Activated CD4-positive, alpha-beta T cell treated with anti-CD3 and anti-CD28 coated beads, Interleukin-2, amount 10 ng/mL, durations not matched to agents 24 days and 14 days (primary cell): ENCODE data around the gene RTTN. TPM values are rescaled to one million over a fixed set of nuclear protein-coding genes. Genes with fewer than 3 reads are reported as not detected.

Experiments used
- DNase-seq: peaks from one replicate; pipeline ENCODE4 v3.0.0; 2022
- H3K27ac Mint-ChIP-seq: one replicate; pipeline ENCODE4 v1.8.0; 2022; ENCODE audit warnings: mild to moderate bottlenecking, mixed read lengths
- H3K27me3 Mint-ChIP-seq: one replicate; pipeline ENCODE4 v1.8.0; 2022; ENCODE audit warnings: mixed read lengths
- H3K36me3 Mint-ChIP-seq: one replicate; pipeline ENCODE4 v1.8.0; 2022; ENCODE audit warnings: low read depth, mild to moderate bottlenecking, mixed read lengths
- H3K4me1 Mint-ChIP-seq: one replicate; pipeline ENCODE4 v1.8.0; 2021; ENCODE audit warnings: mixed read lengths
- H3K4me3 Mint-ChIP-seq: one replicate; pipeline ENCODE4 v1.8.0; 2022; ENCODE audit warnings: mild to moderate bottlenecking, moderate library complexity, mixed read lengths
- H3K9me3 Mint-ChIP-seq: one replicate; pipeline ENCODE4 v1.8.0; 2021; ENCODE audit warnings: mixed read lengths
- intact Hi-C: fragments of 100-400 bp; cut with micrococcal nuclease; formaldehyde crosslinking; loops from one replicate; pipeline ENCODE4 v1.15.1; 2023
- total RNA-seq: library from RNA; stranded (reverse); gene quantifications from 2 replicates; pipeline ENCODE4 v1.2.3, GENCODE V29; 2022

The RTTN gene
- total RNA-seq, 1 donor from 2014 or later, result 28.2 TPM

DNA sequence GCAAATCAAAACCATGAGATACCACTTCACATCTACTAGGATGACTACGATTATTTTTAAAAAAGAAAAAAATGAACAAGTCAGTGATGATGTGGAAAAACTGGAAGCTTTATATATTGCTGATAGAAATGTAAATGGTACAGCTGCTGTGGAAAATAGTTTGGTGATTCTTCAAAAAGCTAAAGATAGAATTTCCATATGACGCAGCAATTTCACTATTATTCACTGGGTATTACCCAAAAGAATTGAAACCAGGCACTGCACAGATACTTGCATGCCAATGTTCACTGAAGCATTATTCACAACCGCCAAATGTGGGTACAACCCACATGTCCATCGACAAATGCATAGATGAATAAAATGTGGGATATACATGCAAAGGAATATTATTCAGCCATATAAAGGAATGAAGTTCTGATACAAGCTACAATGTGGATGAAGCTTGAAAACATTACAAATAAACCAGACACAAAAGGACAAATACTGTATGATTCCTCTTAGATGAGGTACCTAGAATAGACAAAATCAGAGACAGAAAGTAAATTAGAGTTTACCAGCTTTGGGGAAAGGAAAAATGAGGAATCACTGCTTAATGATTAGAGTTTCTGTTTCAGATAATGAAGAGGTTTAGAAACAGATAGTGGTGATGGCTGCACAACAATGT is 11.1 kb downstream of the RTTN start:
- peaks cover 17% of the 10 kb centered on the region for H3K4me1 Mint-ChIP-seq
- no peaks in the 10 kb centered on the region for H3K9me3 Mint-ChIP-seq
- DNase-seq, result no peak
- no peak overlapping the region for H3K4me3 Mint-ChIP-seq
- peak overlapping the region; percentile 64 for H3K27ac Mint-ChIP-seq
- intact Hi-C loops, result loop anchor here (1.0 to 10.0 kb wide), 2 partner anchors 11 to 300 kb away; partner anchors contain the start of gene RTTN
- no peaks in the 10 kb centered on the region for H3K27me3 Mint-ChIP-seq
- H3K36me3 Mint-ChIP-seq, result peaks cover 40% of the 10 kb centered on the region

DNA sequence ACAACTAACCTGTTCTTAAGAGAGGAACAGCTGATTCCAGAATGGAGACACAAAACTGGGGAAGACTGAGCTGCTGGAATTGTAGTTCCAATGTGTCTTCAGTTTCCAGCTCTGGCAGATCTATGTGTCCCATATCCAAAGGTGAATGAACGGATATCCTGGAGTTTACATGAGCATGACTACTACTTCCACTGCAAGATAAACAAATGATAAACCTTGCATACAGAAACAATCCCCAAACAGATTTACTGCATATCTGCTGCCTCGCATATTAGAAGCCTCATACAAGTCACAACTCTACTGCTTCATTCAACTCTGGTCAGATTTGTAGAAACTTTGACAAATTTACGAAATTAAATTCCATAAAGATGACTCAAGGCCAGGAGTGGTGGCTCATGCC is 15.0 kb downstream of the RTTN start:
- Mint-ChIP-seq H3K4me3 (no peak overlapping the region), H3K27me3 (no peaks in the 10 kb centered on the region), H3K9me3 (no peaks in the 10 kb centered on the region), H3K36me3 (peaks cover 41% of the 10 kb centered on the region), H3K4me1 (peaks cover 11% of the 10 kb centered on the region), H3K27ac (no peak overlapping the region)
- DNase-seq, result no peak
- intact Hi-C loops, result loop anchor here (10.0 kb wide), 1 partner anchor 296 kb away; no protein-coding TSS in a partner anchor

DNA sequence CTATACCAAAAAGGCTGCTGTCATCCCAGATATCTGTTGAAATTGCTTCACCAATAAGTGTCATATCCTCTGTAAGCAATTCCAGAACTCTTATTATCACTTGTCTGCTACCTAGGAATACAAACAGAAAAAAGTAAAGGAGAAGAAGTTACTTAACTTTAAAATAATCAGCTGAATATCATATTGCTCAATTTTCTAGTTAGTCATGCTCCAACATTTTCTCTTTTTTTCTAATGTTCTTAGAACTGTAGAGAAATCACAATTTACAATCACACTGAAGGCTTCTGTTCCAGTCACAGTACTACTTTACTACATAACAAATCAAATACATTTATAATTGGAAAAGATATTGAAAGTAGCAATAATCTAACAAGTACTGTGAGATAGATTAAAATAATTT is 17.4 kb downstream of the RTTN start:
- intact Hi-C loops, result no loop called here
- Mint-ChIP-seq H3K27ac (no peak overlapping the region), H3K27me3 (no peaks in the 10 kb centered on the region), H3K4me1 (peaks cover 6% of the 10 kb centered on the region), H3K9me3 (no peaks in the 10 kb centered on the region), H3K36me3 (peaks cover 42% of the 10 kb centered on the region), H3K4me3 (no peak overlapping the region)
- DNase-seq, result no peak

DNA sequence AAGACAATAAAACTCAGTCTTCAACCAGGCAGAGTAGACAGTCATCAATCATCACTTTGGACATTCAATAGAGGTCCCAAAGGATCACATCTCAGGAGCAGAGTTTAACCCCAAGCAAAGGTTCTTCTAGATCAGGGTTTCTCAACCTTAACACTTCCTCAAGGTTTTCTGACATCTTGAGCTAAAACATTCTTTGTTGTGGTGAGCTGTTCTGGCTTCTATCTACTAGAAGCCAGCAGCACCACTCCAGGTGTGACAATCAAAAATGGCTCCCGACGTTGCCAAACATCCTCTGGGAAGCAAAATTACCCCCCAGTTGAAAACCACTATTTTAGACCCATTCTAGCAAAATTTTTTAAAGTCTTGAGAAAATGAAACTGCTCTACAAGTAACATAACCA is 22.0 kb downstream of the RTTN start:
- no peak overlapping the region for H3K4me3 Mint-ChIP-seq
- no peak for DNase-seq
- H3K27me3 Mint-ChIP-seq, result no peaks in the 10 kb centered on the region
- peaks cover 7% of the 10 kb centered on the region for H3K4me1 Mint-ChIP-seq
- intact Hi-C loops, result no loop called here
- peaks cover 32% of the 10 kb centered on the region for H3K36me3 Mint-ChIP-seq
- no peaks in the 10 kb centered on the region for H3K9me3 Mint-ChIP-seq
- H3K27ac Mint-ChIP-seq, result no peak overlapping the region

DNA sequence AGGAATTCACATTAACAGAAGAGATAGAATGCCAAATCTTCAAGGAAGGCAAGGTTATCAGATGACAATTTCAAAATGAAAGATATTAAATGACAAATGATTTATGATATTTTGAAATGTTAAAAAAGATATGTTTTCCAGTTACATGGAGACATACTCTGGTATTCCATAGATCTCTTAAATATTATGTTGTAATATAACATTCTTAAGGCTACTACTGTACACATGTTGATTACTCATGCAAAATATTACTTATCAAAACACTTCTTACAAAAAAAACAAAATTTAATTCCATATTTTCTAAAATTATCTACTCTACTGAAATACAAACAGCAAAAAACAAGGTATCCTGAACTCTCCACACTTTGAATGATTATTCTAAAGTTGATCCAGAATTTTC is 22.9 kb downstream of the RTTN start:
- Mint-ChIP-seq H3K27ac (no peak overlapping the region), H3K4me3 (no peak overlapping the region), H3K27me3 (no peaks in the 10 kb centered on the region), H3K36me3 (peaks cover 32% of the 10 kb centered on the region), H3K9me3 (no peaks in the 10 kb centered on the region), H3K4me1 (peaks cover 7% of the 10 kb centered on the region)
- intact Hi-C loops, result no loop called here
- no peak for DNase-seq

DNA sequence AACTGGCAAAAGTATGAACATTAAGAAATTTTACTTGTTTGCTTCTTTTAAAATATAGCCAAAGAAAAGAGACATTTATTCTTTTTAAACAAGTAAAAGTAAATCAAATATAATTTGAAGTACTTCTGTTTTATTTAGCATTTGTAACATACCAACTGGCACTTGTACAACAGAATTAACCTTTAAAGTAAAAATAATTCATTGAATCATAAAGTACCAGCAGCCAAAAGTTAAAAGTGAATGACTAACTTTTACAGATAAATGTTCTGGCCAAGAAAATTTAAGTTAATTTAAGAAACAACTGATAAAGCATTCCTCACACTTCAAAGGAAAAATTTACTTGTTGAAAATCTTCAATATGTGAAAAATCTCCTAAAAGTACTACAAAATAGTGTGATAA is 23.8 kb downstream of the RTTN start:
- H3K9me3 Mint-ChIP-seq, result no peaks in the 10 kb centered on the region
- intact Hi-C loops, result no loop called here
- H3K27ac Mint-ChIP-seq, result no peak overlapping the region
- no peak overlapping the region for H3K4me3 Mint-ChIP-seq
- DNase-seq, result no peak
- H3K4me1 Mint-ChIP-seq, result peaks cover 7% of the 10 kb centered on the region
- H3K36me3 Mint-ChIP-seq, result peaks cover 28% of the 10 kb centered on the region
- no peaks in the 10 kb centered on the region for H3K27me3 Mint-ChIP-seq

DNA sequence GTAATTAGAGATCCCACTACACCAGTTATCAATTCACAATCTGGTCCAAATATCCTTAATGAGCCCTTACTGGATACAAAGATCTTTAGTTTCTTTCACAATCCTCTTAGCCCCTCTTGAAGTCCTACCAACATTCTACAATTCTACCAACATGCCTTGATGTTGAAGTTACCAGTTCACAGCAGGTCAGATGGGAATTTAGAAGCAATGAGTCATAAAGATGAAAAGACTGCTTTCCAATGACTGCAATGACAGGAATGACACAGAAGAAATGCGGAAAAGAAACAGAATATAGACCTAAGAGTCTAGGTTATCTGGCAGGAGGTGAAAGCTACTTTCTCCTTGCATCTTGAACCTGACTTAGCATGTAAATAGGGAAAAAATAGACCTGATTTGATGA is 24.5 kb downstream of the RTTN start:
- H3K36me3 Mint-ChIP-seq, result peaks cover 23% of the 10 kb centered on the region

DNA sequence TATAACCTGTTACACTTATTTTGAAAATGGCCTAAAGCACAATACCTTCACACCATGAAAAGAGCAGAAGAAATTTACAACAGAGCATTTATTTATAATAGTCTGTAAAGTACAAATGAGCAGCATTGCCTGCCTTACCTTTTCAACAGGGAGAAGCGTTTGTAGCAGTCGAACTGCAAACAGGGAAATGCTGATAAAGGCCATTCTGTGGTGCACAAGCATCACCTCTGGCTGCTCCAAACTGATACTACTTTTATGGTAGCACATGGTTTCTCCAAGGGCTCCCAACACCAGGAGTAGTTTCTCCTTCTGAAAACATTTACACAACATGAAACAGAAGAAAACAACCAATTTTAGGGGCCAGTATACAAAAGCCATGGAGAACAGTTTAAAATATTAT is 28.9 kb downstream of the RTTN start:
- Mint-ChIP-seq H3K36me3 (peaks cover 1% of the 10 kb centered on the region), H3K4me1 (no peaks in the 10 kb centered on the region), H3K9me3 (no peaks in the 10 kb centered on the region), H3K27me3 (no peaks in the 10 kb centered on the region), H3K27ac (no peak overlapping the region), H3K4me3 (no peak overlapping the region)
- DNase-seq, result no peak
- intact Hi-C loops, result no loop called here

More for the DNA sequence above, 24.5 kb downstream of the RTTN start:
- Mint-ChIP-seq H3K4me3 (no peak overlapping the region), H3K27me3 (no peaks in the 10 kb centered on the region), H3K9me3 (no peaks in the 10 kb centered on the region), H3K27ac (no peak overlapping the region), H3K4me1 (peaks cover 7% of the 10 kb centered on the region)
- no peak for DNase-seq
- intact Hi-C loops, result no loop called here

DNA sequence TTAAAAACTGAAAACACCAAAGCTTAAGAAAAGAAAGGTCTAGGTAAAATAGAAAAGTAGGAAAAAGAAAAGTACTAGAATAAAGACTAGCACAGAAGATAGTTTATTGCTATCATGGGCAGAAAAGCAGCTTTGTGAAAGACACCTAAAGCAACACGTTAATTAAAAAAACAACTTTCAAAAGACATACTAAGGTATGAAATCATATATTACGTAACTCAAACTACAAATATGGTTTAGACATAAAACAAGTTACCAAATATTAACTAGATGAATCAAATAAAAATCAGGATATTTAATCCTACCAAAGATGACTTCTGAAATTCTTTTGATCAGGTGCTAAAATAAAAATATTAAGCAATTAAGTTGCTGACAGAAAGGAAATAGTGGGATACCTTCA is 30.3 kb downstream of the RTTN start:
- no peak for DNase-seq
- H3K36me3 Mint-ChIP-seq, result peaks cover 1% of the 10 kb centered on the region
- H3K27ac Mint-ChIP-seq, result no peak overlapping the region
- H3K4me1 Mint-ChIP-seq, result no peaks in the 10 kb centered on the region
- intact Hi-C loops, result no loop called here
- no peaks in the 10 kb centered on the region for H3K9me3 Mint-ChIP-seq
- no peaks in the 10 kb centered on the region for H3K27me3 Mint-ChIP-seq
- H3K4me3 Mint-ChIP-seq, result no peak overlapping the region

DNA sequence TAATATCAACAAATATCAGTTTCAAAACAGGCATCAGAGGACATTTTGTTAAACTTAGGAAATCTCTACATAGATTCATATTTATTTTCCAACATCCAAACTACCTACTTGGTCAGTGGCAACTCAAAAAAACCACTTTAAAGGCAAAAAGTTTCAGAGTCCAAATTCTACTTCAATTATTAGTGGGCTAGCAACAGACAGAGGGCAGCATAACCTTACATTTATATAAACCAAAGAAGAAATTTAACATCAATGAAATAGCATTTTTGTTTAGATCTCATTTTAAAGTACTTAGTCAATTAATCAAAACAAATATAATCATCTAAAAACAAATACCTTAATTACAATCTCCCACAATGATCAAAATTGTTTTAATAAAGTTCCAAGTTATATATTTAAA is 33.3 kb downstream of the RTTN start:
- Mint-ChIP-seq H3K4me3 (no peak overlapping the region), H3K4me1 (no peaks in the 10 kb centered on the region), H3K27ac (no peak overlapping the region), H3K36me3 (peaks cover 8% of the 10 kb centered on the region), H3K9me3 (no peaks in the 10 kb centered on the region), H3K27me3 (no peaks in the 10 kb centered on the region)
- no peak for DNase-seq
- intact Hi-C loops, result no loop called here

DNA sequence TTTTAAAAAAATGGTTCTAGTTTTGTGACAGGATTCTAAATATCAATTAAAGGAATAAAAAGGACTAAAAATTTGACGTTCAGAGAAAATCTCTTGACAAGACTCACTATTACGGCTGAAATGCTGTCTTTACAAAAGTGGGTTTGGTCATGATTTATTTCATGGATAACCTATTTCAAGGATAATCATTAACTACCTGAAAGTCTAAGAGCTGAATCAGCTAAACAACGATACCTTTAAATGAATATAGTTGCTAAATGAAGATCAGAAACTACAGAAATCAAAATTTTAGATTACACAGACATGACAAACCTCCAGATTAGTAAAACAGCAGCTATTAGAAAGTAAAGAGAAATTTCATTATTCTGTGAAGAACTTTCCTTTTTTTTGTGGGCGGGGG is 35.7 kb downstream of the RTTN start:
- Mint-ChIP-seq H3K9me3 (no peaks in the 10 kb centered on the region), H3K27me3 (no peaks in the 10 kb centered on the region), H3K4me1 (peaks cover 3% of the 10 kb centered on the region), H3K4me3 (no peak overlapping the region), H3K36me3 (peaks cover 11% of the 10 kb centered on the region), H3K27ac (no peak overlapping the region)
- intact Hi-C loops, result no loop called here
- no peak for DNase-seq

DNA sequence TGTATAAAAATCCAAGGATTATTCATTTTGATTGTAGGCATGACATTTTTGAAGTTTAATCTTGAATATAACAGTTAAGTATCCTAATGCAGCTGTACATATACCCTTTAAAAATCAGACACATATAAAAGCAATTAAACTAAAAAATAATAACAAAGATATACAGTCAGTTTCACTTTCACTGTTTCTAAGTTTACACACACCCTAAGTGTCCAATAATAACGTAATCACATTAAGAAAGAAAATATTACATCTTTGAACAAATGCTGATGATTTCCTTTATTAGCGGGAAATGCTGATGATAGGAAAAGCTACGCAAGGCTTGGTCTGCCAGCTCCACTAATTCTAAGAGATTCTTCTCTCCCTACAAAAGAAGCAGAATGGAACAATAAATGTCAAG is 38.8 kb downstream of the RTTN start:
- Mint-ChIP-seq H3K4me3 (no peak overlapping the region), H3K4me1 (peaks cover 3% of the 10 kb centered on the region), H3K27me3 (no peaks in the 10 kb centered on the region), H3K9me3 (peaks cover 6% of the 10 kb centered on the region), H3K27ac (no peak overlapping the region), H3K36me3 (peaks cover 25% of the 10 kb centered on the region)
- intact Hi-C loops, result no loop called here
- DNase-seq, result no peak

DNA sequence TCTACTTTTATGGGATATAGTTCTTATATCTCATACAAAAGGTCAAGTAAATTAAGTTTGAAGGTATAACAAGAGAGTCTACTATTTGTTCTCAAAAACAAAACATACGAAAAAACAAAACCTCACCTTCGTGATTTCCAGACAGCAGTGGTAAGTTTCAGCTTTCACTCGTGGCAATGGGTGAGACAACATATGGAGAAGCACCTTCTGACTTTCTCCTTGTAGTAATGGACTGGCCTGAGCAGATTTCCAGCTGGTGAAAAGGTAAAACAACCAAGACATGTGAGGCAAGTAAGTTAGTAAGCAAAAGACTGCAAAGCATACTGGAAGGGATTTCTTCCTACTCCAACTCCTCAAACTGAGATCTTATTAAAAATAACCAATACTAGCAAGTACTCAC is 39.6 kb downstream of the RTTN start:
- peaks cover 6% of the 10 kb centered on the region for H3K9me3 Mint-ChIP-seq
- no peak overlapping the region for H3K27ac Mint-ChIP-seq
- no peaks in the 10 kb centered on the region for H3K27me3 Mint-ChIP-seq
- no peak for DNase-seq
- H3K36me3 Mint-ChIP-seq, result peaks cover 32% of the 10 kb centered on the region
- intact Hi-C loops, result no loop called here
- peaks cover 3% of the 10 kb centered on the region for H3K4me1 Mint-ChIP-seq
- H3K4me3 Mint-ChIP-seq, result no peak overlapping the region

DNA sequence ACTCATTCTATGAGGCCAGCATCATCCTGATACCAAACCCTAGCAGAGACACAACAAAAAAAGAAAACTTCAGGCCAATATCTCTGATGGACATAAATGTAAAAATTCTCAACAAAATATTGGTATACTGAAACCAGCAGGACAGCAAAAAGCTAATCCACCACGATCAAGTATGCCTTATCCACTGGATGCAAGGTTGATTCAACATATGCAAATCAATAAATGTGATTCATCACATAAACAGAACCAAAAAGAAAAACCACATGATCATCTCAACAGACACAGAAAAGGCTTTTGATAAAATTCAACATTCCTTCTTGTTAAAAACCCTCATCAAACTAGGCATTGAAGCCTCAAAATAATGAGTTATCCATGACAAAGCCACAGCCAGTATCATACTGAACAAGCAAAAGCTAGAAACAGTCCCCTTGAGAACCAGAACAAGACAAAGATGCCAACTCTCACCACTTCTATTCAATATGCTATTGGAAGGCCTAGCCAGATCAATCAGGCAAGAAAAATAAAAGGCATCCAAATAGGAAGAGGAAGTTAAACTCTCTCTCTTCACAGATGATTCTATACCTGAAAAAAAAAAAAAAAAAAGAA is 45.3 kb downstream of the RTTN start:
- DNase-seq, result no peak
- Mint-ChIP-seq H3K4me3 (no peak overlapping the region), H3K4me1 (peaks cover 9% of the 10 kb centered on the region), H3K27me3 (no peaks in the 10 kb centered on the region), H3K36me3 (peaks cover 52% of the 10 kb centered on the region), H3K27ac (no peak overlapping the region), H3K9me3 (peaks cover 6% of the 10 kb centered on the region)
- intact Hi-C loops, result no loop called here
